Spleen (tissue), 11 donors: ENCODE data around the gene NUDCD2. TPM values are rescaled to one million over a fixed set of nuclear protein-coding genes. Genes with fewer than 3 reads are reported as not detected.

Experiments
- DNase-seq: peaks from one replicate; pipeline ENCODE4 v3.0.0-alpha.2; 2020
- H3K27ac ChIP-seq, 8 donors: fragments of 200-600 bp; sonication (generic) in 7 of 8; 1 replicate in 4 of 8; 2 replicates in 4 of 8; pipeline versions ENCODE4 v1.5.0 to v1.8.0; 2016 to 2021; ENCODE audit warnings: inconsistent platforms in 4 of 8, mild to moderate bottlenecking in 4 of 8, moderate library complexity in 1 of 8
- H3K27me3 ChIP-seq, 7 donors: fragments of 200-600 bp; sonication (generic) in 6 of 7; replicated peaks in 1 of 7; 1 replicate in 4 of 7; 2 replicates in 3 of 7; pipeline versions ENCODE4 v1.5.0 to v1.8.0; 2016 to 2021; ENCODE audit warnings: inconsistent platforms in 3 of 7, mild to moderate bottlenecking in 1 of 7
- H3K36me3 ChIP-seq, 6 donors: fragments of 200-600 bp; sonication (generic) in 5 of 6; 1 replicate in 4 of 6; 2 replicates in 2 of 6; pipeline versions ENCODE4 v1.5.0 to v1.8.0; 2016 to 2021; ENCODE audit warnings: inconsistent platforms in 2 of 6
- H3K4me1 ChIP-seq, 6 donors: fragments of 200-600 bp; sonication (generic) in 5 of 6; 1 replicate in 3 of 6; 2 replicates in 3 of 6; pipeline versions ENCODE4 v1.5.0 to v1.8.0; 2016 to 2021; ENCODE audit warnings: inconsistent platforms in 3 of 6
- H3K4me3 ChIP-seq, 8 donors: fragments of 200-600 bp; sonication (generic) in 7 of 8; 1 replicate in 4 of 8; 2 replicates in 4 of 8; pipeline versions ENCODE4 v1.5.0 to v1.8.0; 2016 to 2021; ENCODE audit warnings: inconsistent platforms in 4 of 8, mild to moderate bottlenecking in 4 of 8, moderate library complexity in 2 of 8
- H3K9me3 ChIP-seq, 8 donors: fragments of 200-600 bp; sonication (generic) in 7 of 8; 1 replicate in 4 of 8; 2 replicates in 4 of 8; pipeline versions ENCODE4 v1.5.0 to v1.8.0; 2016 to 2021; ENCODE audit warnings: inconsistent platforms in 4 of 8
- CTCF ChIP-seq, 11 experiments: fragments of 200-600 bp in 7 of 11; fragments of 450-650 bp in 4 of 11; sonication (generic) in 4 of 11; IDR thresholded peaks in 8 of 11; conservative IDR thresholded peaks in 3 of 11; 1 replicate in 7 of 11; 2 replicates in 4 of 11; pipeline versions ENCODE4 v1.4.0 to v1.8.0; 2016 to 2021; ENCODE audit warnings: antibody characterized with exemption in 11 of 11, inconsistent platforms in 4 of 11, mild to moderate bottlenecking in 1 of 11
- POLR2A ChIP-seq, 3 donors: fragments of 450-650 bp; IDR thresholded peaks; one replicate each; pipeline ENCODE4 v1.5.1; 2017; ENCODE audit warnings: antibody characterized with exemption in 3 of 3, mild to moderate bottlenecking in 1 of 3
- POLR2AphosphoS5 ChIP-seq, 3 donors: sonication (generic); formaldehyde crosslinking; IDR thresholded peaks; one replicate each; pipeline ENCODE4 v1.5.1; 2017; ENCODE audit warnings: antibody characterized with exemption in 3 of 3
- WGBS, 5 donors: extraction: QIAGEN DNeasy Blood & Tissue Kit in 3 of 5; methylation state at CpG; one replicate each; pipeline versions ENCODE4 v1.1.5 to v1.1.7; 2013 to 2018; 5-methylcytosine and 5-hydroxymethylcytosine counted together
- intact Hi-C: fragments of 100-400 bp; cut with DNase I; formaldehyde crosslinking; loops from one replicate; pipeline ENCODE4 v1.15.0; 2023; ENCODE audit warnings: low total_unique reads
- polyA plus RNA-seq, 3 donors: library from polyadenylated mRNA; stranded (reverse); fragments of 200-250 nt; gene quantifications; one replicate each; pipeline ENCODE4 v1.2.1, GENCODE V29; 2013
- total RNA-seq, 7 donors: library from RNA; depleted of rRNA in 3 of 7; stranded (reverse); fragments of >200 nt in 3 of 7; fragmentation: NEBNext Ultra II Directional in 4 of 7; extraction: Animal tissue kit (Norgen Biotek cat#: 25700) in 4 of 7; gene quantifications; one replicate each; pipeline versions ENCODE4 v1.1.0 to v1.2.1, GENCODE V29; 2016 to 2021
- donor health status: healthy with polysubstance abuse.
- donor health status: DM: no; HTN: no; CAD: no; lungs with moderate emphysema.
- donor health status: DM: no; HTN: no; CAD: no.
- donor health status: Bipolar disorder and iron deficiency.
- donor health status: healthy.
- donor health status: DM: no; HTN: no; CAD: no.
- donor health status: DM: yes; HTN: yes; CAD: no.

Gene NUDCD2
- total and polyA plus RNA-seq, 10 donors, result 5.8 to 25.9 (median 11.1) TPM

- WGBS, 5 donors, result 85 to 89% (median 85%) methylated on average over 10 of the region's 10 CpGs
- H3K4me3 ChIP-seq, result no peak overlapping the region
Observed at GRCh38 chr5:163404364-163405173, 55.3 kb downstream of the NUDCD2 start.

GRCh38 chr5:163402007-163402406, 57.9 kb downstream of the NUDCD2 start:
- Histone ChIP-seq H3K4me3 (no peak overlapping the region), H3K27me3 (no peaks in the 10 kb centered on the region), H3K4me1 (peaks cover 0 to 4% (median under 1%) of the 10 kb centered on the region in 6 donors), H3K9me3 (no peaks in the 10 kb centered on the region), H3K36me3 (no peaks in the 10 kb centered on the region), H3K27ac (no peak overlapping the region)
- TF ChIP-seq POLR2A (IDR thresholded peaks at IDR 0.05), result no peak
- TF ChIP-seq POLR2AphosphoS5 (IDR thresholded peaks at IDR 0.05), result no peak
- TF ChIP-seq CTCF (IDR thresholded peaks at IDR 0.05 in 8 of 11, conservative IDR thresholded peaks at IDR 0.05 in 3 of 11), result no peak
- WGBS, 5 donors, result 78 to 92% (median 88%) methylated on average over 2 of the region's 2 CpGs
- DNase-seq, result no peak
- intact Hi-C loops, result no loop called here

More at GRCh38 chr5:163404364-163405173, 55.3 kb downstream of the NUDCD2 start:
- Histone ChIP-seq H3K27ac (no peak overlapping the region), H3K36me3 (no peaks in the 10 kb centered on the region), H3K4me1 (peaks cover 0 to 21% (median 11%) of the 10 kb centered on the region in 6 donors), H3K9me3 (no peaks in the 10 kb centered on the region), H3K27me3 (no peaks in the 10 kb centered on the region)
- no peak for TF ChIP-seq POLR2AphosphoS5 (IDR thresholded peaks at IDR 0.05)
- no peak for TF ChIP-seq CTCF (IDR thresholded peaks at IDR 0.05 in 8 of 11, conservative IDR thresholded peaks at IDR 0.05 in 3 of 11)
- no peak for TF ChIP-seq POLR2A (IDR thresholded peaks at IDR 0.05)
- intact Hi-C loops, result no loop called here
- no peak for DNase-seq

- Histone ChIP-seq H3K27me3 (no peaks in the 10 kb centered on the region), H3K4me3 (no peak overlapping the region), H3K9me3 (no peaks in the 10 kb centered on the region), H3K27ac (no peak overlapping the region), H3K4me1 (peaks cover 0 to 1% (median 0%) of the 10 kb centered on the region in 6 donors), H3K36me3 (no peaks in the 10 kb centered on the region)
- no peak for DNase-seq
- TF ChIP-seq CTCF (IDR thresholded peaks at IDR 0.05 in 8 of 11, conservative IDR thresholded peaks at IDR 0.05 in 3 of 11) (no peak), POLR2A (IDR thresholded peaks at IDR 0.05) (no peak), POLR2AphosphoS5 (IDR thresholded peaks at IDR 0.05) (no peak)
- WGBS, 5 donors, result 73 to 83% (median 78%) methylated on average over 4 of the region's 4 CpGs
- intact Hi-C loops, result no loop called here
Observed at GRCh38 chr5:163401271-163401670, 58.6 kb downstream of the NUDCD2 start.

GRCh38 chr5:163399923-163400322, 60.0 kb downstream of the NUDCD2 start:
- WGBS, 5 donors, result 68 to 92% (median 69%) methylated on average over 4 of the region's 4 CpGs
- intact Hi-C loops, result no loop called here
- Histone ChIP-seq H3K27ac (no peak overlapping the region), H3K9me3 (no peaks in the 10 kb centered on the region), H3K4me3 (no peak overlapping the region), H3K36me3 (no peaks in the 10 kb centered on the region), H3K27me3 (no peaks in the 10 kb centered on the region), H3K4me1 (no peaks in the 10 kb centered on the region)
- no peak for DNase-seq
- no peak for TF ChIP-seq POLR2A (IDR thresholded peaks at IDR 0.05)
- TF ChIP-seq POLR2AphosphoS5 (IDR thresholded peaks at IDR 0.05), result no peak
